DND-41 (cell line): ENCODE results near the gene KRTAP10-8.
"Not testable (repeated sequence)": the region's sequence is repeated elsewhere in the genome, so short reads cannot be mapped to it uniquely, and the experiment has no call there.

Experiments
- ATAC-seq: fragments of 200-7000 bp; cut with Tn5 transposase; 3 replicates; pipeline ENCODE4 v1.9.1; 2021; ENCODE audit warnings: low read depth; ENCODE audit not compliant: insufficient read depth
- DNase-seq: peaks from one replicate; pipeline ENCODE4 v3.0.0-alpha.2; 2020
- H2AFZ ChIP-seq: 2 replicates; pipeline ENCODE4 v1.6.0; 2012; ENCODE audit warnings: low read depth, low read length
- H3K27ac ChIP-seq: 2 replicates; pipeline ENCODE4 v1.5.1; 2012; ENCODE audit warnings: low read length, inconsistent platforms
- H3K27me3 ChIP-seq: fragments of 200-600 bp; sonication (generic); 2 replicates; pipeline ENCODE4 v1.6.0; 2012; ENCODE audit warnings: low read length, mild to moderate bottlenecking, inconsistent platforms; ENCODE audit not compliant: insufficient read depth, poor library complexity
- H3K36me3 ChIP-seq: 2 replicates; pipeline ENCODE4 v1.5.1; 2012; ENCODE audit warnings: low read length, inconsistent platforms; ENCODE audit not compliant: insufficient read depth
- H3K4me1 ChIP-seq: 2 replicates; pipeline ENCODE4 v1.5.1; 2012; ENCODE audit warnings: mild to moderate bottlenecking, low read length; ENCODE audit not compliant: insufficient read depth
- H3K4me2 ChIP-seq: 2 replicates; pipeline ENCODE4 v1.6.0; 2012; ENCODE audit warnings: mild to moderate bottlenecking, moderate library complexity, low read length, inconsistent platforms; ENCODE audit not compliant: insufficient read depth
- H3K4me3 ChIP-seq, 2 experiments: fragments of 200-600 bp in 1 of 2; shearing (Covaris generic) in 1 of 2; 2 replicates each; pipeline ENCODE4 v1.5.1; 2012 to 2016; ENCODE audit warnings: inconsistent platforms in 2 of 2, low read length in 2 of 2, mild to moderate bottlenecking in 2 of 2, low read depth in 1 of 2, moderate library complexity in 1 of 2
- H3K79me2 ChIP-seq: 2 replicates; pipeline ENCODE4 v1.6.0; 2012; ENCODE audit warnings: low read length, inconsistent platforms; ENCODE audit not compliant: insufficient read depth
- H3K9ac ChIP-seq: 2 replicates; pipeline ENCODE4 v1.6.0; 2012; ENCODE audit warnings: low read depth, mild to moderate bottlenecking, inconsistent platforms, low read length, moderate library complexity
- H3K9me3 ChIP-seq: 2 replicates; pipeline ENCODE4 v1.5.1; 2012; ENCODE audit warnings: low read length, moderate library complexity, mild to moderate bottlenecking, inconsistent platforms; ENCODE audit not compliant: insufficient read depth, severe bottlenecking
- H4K20me1 ChIP-seq: 2 replicates; pipeline ENCODE4 v1.6.0; 2012; ENCODE audit warnings: low read length; ENCODE audit not compliant: insufficient read depth
- CTCF ChIP-seq: IDR thresholded peaks from 2 replicates; pipeline ENCODE4 v1.5.1; 2012; ENCODE audit warnings: borderline replicate concordance, low read length, moderate library complexity, mild to moderate bottlenecking; ENCODE audit not compliant: poor library complexity, severe bottlenecking; ENCODE audit errors: extremely low read depth
- EZH2 ChIP-seq: IDR thresholded peaks from 3 replicates; pipeline ENCODE4 v1.6.1; 2012; ENCODE audit warnings: borderline replicate concordance, low read depth, mild to moderate bottlenecking, moderate library complexity, low read length, inconsistent platforms; ENCODE audit not compliant: severe bottlenecking

Gene KRTAP10-8

DNA sequence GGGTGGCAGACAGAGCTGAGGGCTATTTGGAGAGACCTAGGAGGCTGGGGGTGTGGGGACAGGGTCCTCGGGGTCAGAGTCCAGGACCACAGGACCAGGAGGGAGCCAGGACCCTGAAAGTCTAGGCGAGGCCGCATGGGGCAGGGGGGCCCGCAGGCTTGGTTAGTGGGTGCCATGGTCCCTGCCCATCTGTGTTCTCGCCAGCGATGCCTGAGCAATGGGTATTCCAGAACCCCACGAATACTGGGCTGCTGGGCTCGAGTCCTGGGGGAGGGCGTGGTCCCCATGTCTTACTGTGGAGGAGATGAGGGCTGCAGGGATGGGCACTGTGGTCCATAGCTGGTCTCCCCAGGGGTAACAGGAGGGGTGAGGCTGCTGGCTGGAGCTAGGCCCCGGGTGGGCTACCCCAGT lies 21.6 kb upstream of the KRTAP10-8 start:
- H3K9ac ChIP-seq: no peak overlapping the region
- no peak for DNase-seq

DNA sequence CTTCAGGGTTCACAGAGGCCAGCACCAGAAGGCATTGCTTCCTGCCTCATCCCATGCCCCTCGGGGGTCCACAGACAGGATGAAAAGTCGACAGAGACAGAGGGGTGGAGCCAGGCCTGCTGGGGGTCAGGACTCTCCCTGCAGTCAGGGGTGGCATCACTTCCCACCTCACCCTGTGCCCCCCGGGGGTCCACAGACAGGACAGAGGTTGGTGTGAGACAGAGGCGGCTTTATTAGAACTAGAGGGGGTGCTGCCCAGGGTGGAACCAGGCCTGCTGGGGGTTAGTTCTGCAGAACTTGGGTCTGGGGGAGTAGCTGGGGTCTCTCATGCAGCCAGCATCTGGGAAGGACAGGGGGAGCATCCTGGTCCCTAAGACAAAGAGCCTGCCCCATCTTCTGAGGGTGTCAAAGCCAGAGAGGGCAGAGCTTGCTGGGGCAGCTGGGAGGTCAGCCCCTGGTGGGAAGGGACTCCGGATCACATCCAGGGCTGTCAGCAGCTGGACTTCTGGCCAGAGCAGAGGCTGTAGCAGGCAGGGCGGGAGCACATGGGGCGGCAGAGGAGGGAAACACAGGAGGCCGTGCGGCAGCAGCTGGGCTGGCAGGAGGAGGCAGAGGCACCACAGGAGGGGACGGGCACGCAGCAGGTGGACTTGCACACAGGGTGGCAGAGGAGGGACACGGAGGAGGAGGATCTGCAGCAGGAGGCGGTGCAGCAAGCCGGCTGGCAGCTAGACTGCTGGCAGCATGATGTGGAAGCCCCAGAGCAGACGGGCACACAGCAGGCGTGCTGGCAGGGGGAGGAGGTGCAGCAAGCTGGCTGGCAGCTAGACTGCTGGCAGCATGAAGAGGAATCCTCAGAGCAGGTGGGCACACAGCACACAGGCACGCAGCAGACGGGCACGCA lies 20.7 kb upstream of the KRTAP10-8 start:
- H2AFZ ChIP-seq, H3K4me2 ChIP-seq, H3K9ac ChIP-seq, H4K20me1 ChIP-seq, H3K4me3 ChIP-seq, H3K36me3 ChIP-seq, H3K27me3 ChIP-seq, ATAC-seq, H3K9me3 ChIP-seq, H3K79me2 ChIP-seq, DNase-seq, H3K27ac ChIP-seq, H3K4me1 ChIP-seq: not testable (repeated sequence)

More for the DNA sequence above, 21.6 kb upstream of the KRTAP10-8 start:
- no peaks in the 10 kb centered on the region for H3K4me1 ChIP-seq
- H3K4me2 ChIP-seq: no peak overlapping the region
- no peak for ATAC-seq
- no peak overlapping the region for H3K27ac ChIP-seq
- peaks cover 6% of the 10 kb centered on the region for H3K27me3 ChIP-seq
- H3K36me3 ChIP-seq: no peaks in the 10 kb centered on the region
- H2AFZ ChIP-seq: no peak overlapping the region
- no peaks in the 10 kb centered on the region for H3K79me2 ChIP-seq
- H3K4me3 ChIP-seq: no peak overlapping the region
- no peaks in the 10 kb centered on the region for H4K20me1 ChIP-seq
- TF ChIP-seq CTCF: no peak
- TF ChIP-seq EZH2: no peak
- H3K9me3 ChIP-seq: no peaks in the 10 kb centered on the region

GRCh38 chr21:44591801-44592130 lies 20.1 kb upstream of the KRTAP10-8 start:
- not testable (repeated sequence) for DNase-seq, H3K36me3 ChIP-seq, H2AFZ ChIP-seq, H3K4me2 ChIP-seq, ATAC-seq, H3K4me3 ChIP-seq, H3K27ac ChIP-seq, H3K9me3 ChIP-seq, H3K4me1 ChIP-seq, H3K27me3 ChIP-seq, H3K79me2 ChIP-seq, H4K20me1 ChIP-seq, H3K9ac ChIP-seq

DNA sequence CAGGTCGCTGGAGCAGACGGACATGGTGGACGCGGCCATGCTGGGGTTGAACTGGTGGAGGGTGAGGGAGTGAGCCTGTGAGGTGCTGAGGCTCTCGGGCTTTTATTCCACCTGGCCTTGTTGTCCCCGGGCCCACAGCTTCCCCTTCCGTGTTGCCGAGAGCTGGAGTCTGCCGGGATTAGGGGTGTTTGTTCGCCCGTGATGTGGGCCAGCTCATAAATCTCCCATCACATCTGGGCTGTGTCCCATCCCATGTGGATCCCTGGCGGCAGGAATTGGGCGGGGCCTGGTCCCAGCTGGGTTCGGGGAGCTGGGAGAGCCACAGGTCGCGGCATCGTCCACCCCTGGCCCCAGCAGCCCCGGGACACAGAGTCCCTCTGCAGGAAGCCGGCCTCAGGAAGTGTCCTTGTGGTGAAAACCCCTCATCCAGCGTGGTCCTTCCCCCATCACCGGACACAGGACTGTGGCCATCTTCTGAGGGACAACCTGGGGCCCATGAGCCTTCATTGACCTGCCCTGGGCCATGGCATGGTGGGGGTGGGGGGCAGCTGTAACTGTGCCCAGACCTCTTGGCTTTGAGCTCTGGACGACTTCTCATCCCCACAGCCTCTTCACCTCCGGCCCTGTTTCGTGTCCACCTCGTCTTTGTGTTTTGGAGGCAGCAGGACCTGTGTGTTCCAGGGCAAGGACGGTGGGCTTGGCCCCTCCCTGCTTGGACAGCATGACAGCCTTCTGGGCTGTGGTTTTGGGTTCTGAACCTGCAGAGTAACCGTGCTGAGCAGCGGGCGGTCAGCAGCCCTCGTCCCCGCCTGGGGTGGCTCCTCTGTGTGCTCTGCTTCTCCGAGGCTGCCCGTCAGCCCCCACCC lies 19.2 kb upstream of the KRTAP10-8 start, which contains the start of gene KRTAP10-6:
Gene KRTAP10-6 (minus strand): TSS at position 60 of the 866 bp plus-strand sequence. CDS start 21 bp downstream, at position 39.
- H3K4me1 ChIP-seq: no peaks in the 10 kb centered on the region
- no peaks in the 10 kb centered on the region for H3K36me3 ChIP-seq
- no peak within 1 kb of the TSS for H2AFZ ChIP-seq
- H3K79me2 ChIP-seq: no peaks in the 10 kb centered on the region
- H3K9ac ChIP-seq: no peak within 1 kb of the TSS
- H4K20me1 ChIP-seq: no peaks in the 10 kb centered on the region
- no peak within 1 kb of the TSS for H3K4me3 ChIP-seq
- no peaks in the 10 kb centered on the region for H3K27me3 ChIP-seq
- no peak for TF ChIP-seq EZH2
- TF ChIP-seq CTCF: no peak
- ATAC-seq: no peak
- DNase-seq: no peak
- no peak within 1 kb of the TSS for H3K27ac ChIP-seq
- H3K9me3 ChIP-seq: no peaks in the 10 kb centered on the region
- no peak within 1 kb of the TSS for H3K4me2 ChIP-seq
